ENCODE measurements around the gene ARHGAP6. TPM values are rescaled to one million over a fixed set of nuclear protein-coding genes. Genes with fewer than 3 reads are reported as not detected.
"Not testable (repeated sequence)": the region's sequence is repeated elsewhere in the genome, so short reads cannot be mapped to it uniquely, and the experiment has no call there.

The ARHGAP6 gene
- total RNA-seq, 1 donor from 2014 or later: 1.2 TPM

- no peak overlapping the region for H3K9ac ChIP-seq
- no peaks in the 10 kb centered on the region for H3K27me3 ChIP-seq
- H3K9me3 ChIP-seq (ENCODE audit: low read depth): no peaks in the 10 kb centered on the region
- no peaks in the 10 kb centered on the region for H3K36me3 Mint-ChIP-seq
- H3K36me3 ChIP-seq: no peaks in the 10 kb centered on the region
- peaks cover 4% of the 10 kb centered on the region for H3K9me3 Mint-ChIP-seq
- H4K20me1 ChIP-seq (ENCODE audit: low read depth): no peaks in the 10 kb centered on the region
- no peak overlapping the region for H3K27ac Mint-ChIP-seq
- no peak for DNase-seq (ENCODE audit: low spot score)
- TF ChIP-seq EZH2phosphoT487 (IDR thresholded peaks at IDR 0.05): no peak
- TF ChIP-seq EZH2 (IDR thresholded peaks at IDR 0.05): no peak
- TF ChIP-seq CTCF (IDR thresholded peaks at IDR 0.05): no peak
- H3F3A ChIP-seq (ENCODE audit: low read depth): no peaks in the 10 kb centered on the region
- no peaks in the 10 kb centered on the region for H3K79me2 ChIP-seq (ENCODE audit: low read depth)
- H3K4me1 Mint-ChIP-seq: no peaks in the 10 kb centered on the region
- no peak overlapping the region for H3K27ac ChIP-seq
- peaks cover 3% of the 10 kb centered on the region for H3K27me3 Mint-ChIP-seq (ENCODE audit: insufficient read depth, low read depth)
- no peak overlapping the region for H3K4me3 ChIP-seq
- no peak overlapping the region for H2AFZ ChIP-seq (replicated peaks)
- no peaks in the 10 kb centered on the region for H3K4me1 ChIP-seq
- no peak overlapping the region for H3K4me3 Mint-ChIP-seq
- no peak overlapping the region for H3K4me2 ChIP-seq
These were observed 300.3 kb downstream of the ARHGAP6 start for GRCh38 chrX:11365426-11365825.

- no peak overlapping the region for H3K4me2 ChIP-seq
- no peaks in the 10 kb centered on the region for H3K9me3 ChIP-seq (ENCODE audit: low read depth)
- H3K36me3 ChIP-seq: no peaks in the 10 kb centered on the region
- H3K27ac Mint-ChIP-seq: no peak overlapping the region
- no peaks in the 10 kb centered on the region for H3K4me1 ChIP-seq
- no peaks in the 10 kb centered on the region for H3K27me3 ChIP-seq
- H3F3A ChIP-seq (ENCODE audit: low read depth): no peaks in the 10 kb centered on the region
- H3K36me3 Mint-ChIP-seq: no peaks in the 10 kb centered on the region
- H2AFZ ChIP-seq (replicated peaks): no peak overlapping the region
- no peaks in the 10 kb centered on the region for H3K4me1 Mint-ChIP-seq
- H3K9ac ChIP-seq: no peak overlapping the region
- no peaks in the 10 kb centered on the region for H3K79me2 ChIP-seq (ENCODE audit: low read depth)
- no peak overlapping the region for H3K4me3 Mint-ChIP-seq
- peaks cover 4% of the 10 kb centered on the region for H3K9me3 Mint-ChIP-seq
- TF ChIP-seq CTCF (IDR thresholded peaks at IDR 0.05) (no peak), EZH2 (IDR thresholded peaks at IDR 0.05) (no peak), EZH2phosphoT487 (IDR thresholded peaks at IDR 0.05) (no peak)
- peaks cover 3% of the 10 kb centered on the region for H3K27me3 Mint-ChIP-seq (ENCODE audit: insufficient read depth, low read depth)
- no peak overlapping the region for H3K27ac ChIP-seq
- no peak overlapping the region for H3K4me3 ChIP-seq
- H4K20me1 ChIP-seq (ENCODE audit: low read depth): no peaks in the 10 kb centered on the region
- no peak for DNase-seq (ENCODE audit: low spot score)
These were observed 300.9 kb downstream of the ARHGAP6 start for GRCh38 chrX:11364835-11365234.

- not testable (repeated sequence) for H3K4me1 ChIP-seq; H3K4me1 Mint-ChIP-seq; H3K27ac ChIP-seq; H3K4me3 ChIP-seq; H3K4me3 Mint-ChIP-seq; H3K79me2 ChIP-seq (ENCODE audit: low read depth); H3K9me3 Mint-ChIP-seq; H2AFZ ChIP-seq (replicated peaks); DNase-seq (ENCODE audit: low spot score); H3K9me3 ChIP-seq (ENCODE audit: low read depth); H3K9ac ChIP-seq; H3K36me3 Mint-ChIP-seq; H4K20me1 ChIP-seq (ENCODE audit: low read depth); H3K27me3 ChIP-seq; H3K27ac Mint-ChIP-seq; H3K27me3 Mint-ChIP-seq (ENCODE audit: insufficient read depth, low read depth); H3K36me3 ChIP-seq; H3F3A ChIP-seq (ENCODE audit: low read depth); H3K4me2 ChIP-seq
These were observed 301.9 kb downstream of the ARHGAP6 start for GRCh38 chrX:11363825-11364224.

GRCh38 chrX:11363069-11363594 is 302.6 kb downstream of the ARHGAP6 start:
- Mint-ChIP-seq H3K4me3 (no peak overlapping the region), H3K4me1 (no peaks in the 10 kb centered on the region), H3K27me3 (ENCODE audit: insufficient read depth, low read depth) (peaks cover 3% of the 10 kb centered on the region), H3K36me3 (no peaks in the 10 kb centered on the region), H3K9me3 (peaks cover 9% of the 10 kb centered on the region), H3K27ac (no peak overlapping the region)
- Histone ChIP-seq H3F3A (ENCODE audit: low read depth) (no peaks in the 10 kb centered on the region), H3K36me3 (no peaks in the 10 kb centered on the region), H3K4me3 (no peak overlapping the region), H3K27me3 (no peaks in the 10 kb centered on the region), H3K9ac (no peak overlapping the region), H3K4me1 (no peaks in the 10 kb centered on the region), H3K79me2 (ENCODE audit: low read depth) (no peaks in the 10 kb centered on the region), H3K9me3 (ENCODE audit: low read depth) (no peaks in the 10 kb centered on the region), H3K4me2 (no peak overlapping the region), H2AFZ (replicated peaks) (no peak overlapping the region), H3K27ac (no peak overlapping the region), H4K20me1 (ENCODE audit: low read depth) (no peaks in the 10 kb centered on the region)
- no peak for DNase-seq (ENCODE audit: low spot score)
- TF ChIP-seq CTCF (IDR thresholded peaks at IDR 0.05) (no peak), EZH2 (IDR thresholded peaks at IDR 0.05) (no peak), EZH2phosphoT487 (IDR thresholded peaks at IDR 0.05) (no peak)

- not testable (repeated sequence) for H3K9ac ChIP-seq; H3K9me3 ChIP-seq (ENCODE audit: low read depth); H2AFZ ChIP-seq (replicated peaks); H3F3A ChIP-seq (ENCODE audit: low read depth); H3K4me3 ChIP-seq; H3K4me1 Mint-ChIP-seq; H3K4me2 ChIP-seq; H3K27ac Mint-ChIP-seq; H3K27me3 ChIP-seq; H3K9me3 Mint-ChIP-seq; DNase-seq (ENCODE audit: low spot score); H3K27ac ChIP-seq; H3K4me3 Mint-ChIP-seq; H4K20me1 ChIP-seq (ENCODE audit: low read depth); H3K36me3 Mint-ChIP-seq; H3K4me1 ChIP-seq; H3K36me3 ChIP-seq; H3K27me3 Mint-ChIP-seq (ENCODE audit: insufficient read depth, low read depth); H3K79me2 ChIP-seq (ENCODE audit: low read depth)
These were observed 304.1 kb downstream of the ARHGAP6 start for GRCh38 chrX:11361666-11362065.

GRCh38 chrX:11355944-11356343 is 309.8 kb downstream of the ARHGAP6 start:
- not testable (repeated sequence) for H3K27ac Mint-ChIP-seq

More at GRCh38 chrX:11355944-11356343, 309.8 kb downstream of the ARHGAP6 start:
- not testable (repeated sequence) for H3F3A ChIP-seq (ENCODE audit: low read depth); H3K36me3 Mint-ChIP-seq; H3K9ac ChIP-seq; H3K27ac ChIP-seq; H3K36me3 ChIP-seq; H3K4me3 Mint-ChIP-seq; H3K79me2 ChIP-seq (ENCODE audit: low read depth); H3K4me1 Mint-ChIP-seq; H3K4me1 ChIP-seq; H3K27me3 ChIP-seq; H4K20me1 ChIP-seq (ENCODE audit: low read depth); H3K4me3 ChIP-seq; DNase-seq (ENCODE audit: low spot score); H2AFZ ChIP-seq (replicated peaks); H3K27me3 Mint-ChIP-seq (ENCODE audit: insufficient read depth, low read depth); H3K4me2 ChIP-seq; H3K9me3 ChIP-seq (ENCODE audit: low read depth); H3K9me3 Mint-ChIP-seq

Data from neural progenitor cell (in vitro differentiated cells).